Chondrocyte (in vitro differentiated cells): Measurements from ENCODE around the gene CNOT6L. TPM values are rescaled to one million over a fixed set of nuclear protein-coding genes. Genes with fewer than 3 reads are reported as not detected.

Source experiments
- DNase-seq: peaks from one replicate; pipeline ENCODE4 v3.0.0; 2021; ENCODE audit warnings: mixed read lengths, low spot score
- H3K27ac Mint-ChIP-seq: one replicate; pipeline ENCODE4 v1.8.0; 2021; ENCODE audit warnings: mild to moderate bottlenecking, moderate library complexity, mixed read lengths; ENCODE audit not compliant: unreplicated experiment
- H3K27me3 Mint-ChIP-seq: 2 replicates; pipeline ENCODE4 v1.8.0; 2021; ENCODE audit warnings: low read depth, mixed read lengths
- H3K36me3 Mint-ChIP-seq: 2 replicates; pipeline ENCODE4 v1.8.0; 2021; ENCODE audit warnings: low read depth, mixed read lengths
- H3K4me1 Mint-ChIP-seq: 2 replicates; pipeline ENCODE4 v1.8.0; 2021; ENCODE audit warnings: low read depth, mild to moderate bottlenecking, mixed read lengths
- H3K4me3 Mint-ChIP-seq: one replicate; pipeline ENCODE4 v1.8.0; 2021; ENCODE audit warnings: mild to moderate bottlenecking, moderate library complexity, mixed read lengths; ENCODE audit not compliant: unreplicated experiment
- H3K9me3 Mint-ChIP-seq: 2 replicates; pipeline ENCODE4 v1.8.0; 2021; ENCODE audit warnings: low read depth, mixed read lengths
- total RNA-seq: library from RNA; stranded (reverse); gene quantifications from 3 replicates; pipeline ENCODE4 v1.2.1, GENCODE V29; 2021
- TF ChIP-seq, protein P1 (sequence below): fragments of 200-600 bp; sonication (generic); IDR thresholded peaks from 2 replicates; pipeline ENCODE4 v1.5.0; 2021; ENCODE audit warnings: antibody characterized with exemption, mild to moderate bottlenecking, moderate library complexity

Gene CNOT6L
- total RNA-seq, 1 donor from 2014 or later = 25.5 TPM

DNA sequence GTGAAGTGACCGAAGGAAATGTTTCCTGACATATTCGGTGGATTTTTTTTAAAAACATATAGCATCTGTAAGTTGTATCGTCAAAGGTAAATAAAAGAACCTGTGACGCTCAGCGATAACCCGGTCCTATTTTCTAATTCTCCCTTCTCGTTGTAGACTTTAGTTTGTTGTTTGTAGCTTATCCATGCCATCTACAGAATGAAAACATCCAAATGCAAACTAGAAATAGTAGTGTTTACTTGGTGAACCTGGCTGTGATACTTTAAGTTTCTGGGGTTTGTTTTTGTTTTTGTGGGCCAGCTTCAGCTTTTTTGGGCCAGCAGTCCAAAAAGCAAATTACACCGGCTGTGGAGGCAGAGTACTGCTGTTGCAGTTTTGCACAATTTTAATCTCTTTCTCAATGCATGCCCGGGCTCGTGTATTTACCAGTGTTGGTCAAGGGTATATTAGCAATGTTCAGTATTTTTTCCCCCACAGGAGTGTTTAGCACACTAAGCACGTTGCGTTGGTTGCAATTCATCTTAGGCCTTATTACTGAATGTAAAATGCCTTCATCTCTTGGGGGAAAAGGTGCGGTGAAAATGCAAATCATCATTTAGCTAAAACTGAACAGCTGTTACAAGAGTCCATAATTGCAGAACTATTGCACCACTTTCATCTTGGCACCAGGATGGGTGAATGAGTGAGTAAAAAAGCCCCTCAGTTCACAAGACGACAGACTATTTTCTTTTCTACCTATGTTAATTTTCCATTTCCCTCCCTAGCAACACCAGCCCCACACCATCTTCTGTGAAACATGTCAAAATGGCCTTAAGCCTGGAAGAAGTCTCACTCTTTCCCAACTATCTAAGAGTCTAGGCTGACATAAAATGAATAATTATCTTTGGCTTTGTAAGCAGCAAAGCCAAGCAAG lies 1.7 kb upstream of the CNOT6L start:
- peak overlapping the region; percentile 95 for H3K27ac Mint-ChIP-seq
- H3K9me3 Mint-ChIP-seq = no peaks in the 10 kb centered on the region
- peaks cover 24% of the 10 kb centered on the region for H3K4me1 Mint-ChIP-seq
- peak overlapping the region; percentile 95 for H3K4me3 Mint-ChIP-seq
- TF ChIP-seq, protein P1, sequence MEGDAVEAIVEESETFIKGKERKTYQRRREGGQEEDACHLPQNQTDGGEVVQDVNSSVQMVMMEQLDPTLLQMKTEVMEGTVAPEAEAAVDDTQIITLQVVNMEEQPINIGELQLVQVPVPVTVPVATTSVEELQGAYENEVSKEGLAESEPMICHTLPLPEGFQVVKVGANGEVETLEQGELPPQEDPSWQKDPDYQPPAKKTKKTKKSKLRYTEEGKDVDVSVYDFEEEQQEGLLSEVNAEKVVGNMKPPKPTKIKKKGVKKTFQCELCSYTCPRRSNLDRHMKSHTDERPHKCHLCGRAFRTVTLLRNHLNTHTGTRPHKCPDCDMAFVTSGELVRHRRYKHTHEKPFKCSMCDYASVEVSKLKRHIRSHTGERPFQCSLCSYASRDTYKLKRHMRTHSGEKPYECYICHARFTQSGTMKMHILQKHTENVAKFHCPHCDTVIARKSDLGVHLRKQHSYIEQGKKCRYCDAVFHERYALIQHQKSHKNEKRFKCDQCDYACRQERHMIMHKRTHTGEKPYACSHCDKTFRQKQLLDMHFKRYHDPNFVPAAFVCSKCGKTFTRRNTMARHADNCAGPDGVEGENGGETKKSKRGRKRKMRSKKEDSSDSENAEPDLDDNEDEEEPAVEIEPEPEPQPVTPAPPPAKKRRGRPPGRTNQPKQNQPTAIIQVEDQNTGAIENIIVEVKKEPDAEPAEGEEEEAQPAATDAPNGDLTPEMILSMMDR = no peak
- peaks cover 2% of the 10 kb centered on the region for H3K36me3 Mint-ChIP-seq
- DNase-seq = no peak
- H3K27me3 Mint-ChIP-seq = peaks cover 2% of the 10 kb centered on the region

DNA sequence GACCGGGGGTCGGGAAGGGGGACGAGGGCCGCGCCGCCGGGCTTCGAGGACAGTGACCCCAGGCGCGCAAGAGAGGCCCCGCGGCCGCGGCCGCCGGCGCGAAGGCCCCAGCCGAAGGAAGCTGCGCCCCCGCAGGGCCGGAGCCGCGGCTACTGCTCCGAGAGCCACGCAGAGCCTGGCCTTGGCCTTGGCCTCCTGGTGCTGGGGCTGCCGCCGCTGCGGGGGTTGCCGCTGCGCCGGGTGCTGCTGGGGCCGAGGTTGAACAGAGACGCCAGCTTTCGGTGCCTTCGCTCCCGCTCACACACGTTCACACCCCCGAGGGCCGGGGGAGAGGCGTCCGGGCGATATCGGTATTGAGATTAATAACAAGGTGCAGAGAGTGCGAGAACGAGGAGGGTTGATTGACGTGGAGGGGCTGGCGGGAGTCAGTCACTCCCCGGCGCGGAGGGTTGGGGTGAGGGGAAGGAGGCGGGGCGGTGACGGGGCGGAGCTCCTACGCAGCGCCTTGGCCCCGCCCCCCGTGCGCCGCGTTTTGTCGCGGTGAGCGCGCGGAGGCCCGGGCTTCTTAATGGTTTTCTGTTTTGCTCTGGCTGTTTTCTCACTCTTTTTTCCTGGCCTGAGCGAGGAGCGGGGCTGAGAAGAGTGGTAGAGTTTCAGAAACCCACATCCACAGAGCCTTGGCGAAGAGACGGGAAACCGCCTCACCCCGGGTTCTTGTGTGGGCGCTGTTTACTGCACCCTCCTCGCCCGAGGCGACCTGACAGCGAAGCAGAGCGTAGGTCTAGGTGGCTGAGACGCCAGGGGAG lies 878 bp upstream of the CNOT6L start:
- DNase-seq = peak; percentile 94
- Mint-ChIP-seq H3K4me3 (peak overlapping the region; percentile 95), H3K27me3 (no peaks in the 10 kb centered on the region)

DNA sequence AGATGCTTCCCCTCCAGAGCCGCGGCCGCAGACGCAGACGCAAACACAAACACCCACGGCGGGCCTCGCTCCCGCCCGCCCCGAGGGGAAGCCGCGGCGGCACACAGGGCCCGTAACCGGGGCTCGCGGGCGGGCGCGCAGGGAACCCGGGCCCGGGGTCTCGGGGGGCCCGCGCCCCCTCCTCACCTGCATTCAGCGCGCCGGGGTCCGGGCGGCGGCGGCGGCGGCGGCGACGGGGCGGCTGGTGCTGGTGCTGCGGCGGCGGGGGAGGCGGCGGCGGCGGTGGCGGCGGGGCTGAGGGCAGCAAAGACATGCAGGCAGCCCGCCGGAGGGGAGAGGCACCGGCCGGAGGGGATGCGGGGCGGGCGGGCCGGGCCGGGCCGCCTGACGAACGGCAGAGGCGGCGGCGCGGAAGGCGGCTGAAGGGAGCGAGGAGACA lies 255 bp upstream of the CNOT6L start:
- TF ChIP-seq, protein P1 = no peak
- Mint-ChIP-seq H3K4me3 (peak overlapping the region; percentile 100), H3K36me3 (peaks cover 2% of the 10 kb centered on the region), H3K27me3 (no peaks in the 10 kb centered on the region), H3K27ac (peak overlapping the region; percentile 99), H3K9me3 (no peaks in the 10 kb centered on the region), H3K4me1 (peaks cover 31% of the 10 kb centered on the region)
- no peak for DNase-seq

More for the DNA sequence above, 878 bp upstream of the CNOT6L start:
- peaks cover 30% of the 10 kb centered on the region for H3K4me1 Mint-ChIP-seq
- H3K36me3 Mint-ChIP-seq = peaks cover 2% of the 10 kb centered on the region
- H3K9me3 Mint-ChIP-seq = no peaks in the 10 kb centered on the region
- peak overlapping the region; percentile 95 for H3K27ac Mint-ChIP-seq
- TF ChIP-seq, protein P1 = peak; percentile 22

DNA sequence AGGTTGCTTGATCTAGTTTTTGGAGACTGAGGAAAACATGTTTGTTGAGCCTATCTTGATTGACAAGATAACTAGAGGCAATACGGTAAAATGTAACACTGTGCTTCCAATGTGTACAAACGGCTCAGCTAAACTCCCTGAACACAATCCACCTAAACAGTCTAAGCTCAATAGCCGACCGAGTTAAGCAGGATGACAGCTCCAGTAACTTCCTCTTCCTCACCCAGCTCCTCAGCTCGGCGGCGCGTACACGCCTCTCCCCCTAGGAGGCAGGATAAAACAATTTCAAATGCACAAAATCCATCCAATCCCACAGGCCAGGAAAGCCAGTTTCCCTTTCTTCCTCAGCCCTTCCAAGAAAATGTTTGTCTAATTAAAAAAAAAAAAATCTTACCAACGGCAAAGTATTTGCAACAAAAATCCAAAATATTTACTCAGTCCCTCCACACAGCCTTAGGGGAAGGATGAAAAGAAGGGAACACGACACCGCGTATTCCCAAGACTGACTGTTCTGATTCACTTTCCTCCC lies 1.0 kb downstream of the CNOT6L start:
- H3K36me3 Mint-ChIP-seq = peaks cover 2% of the 10 kb centered on the region
- TF ChIP-seq, protein P1 = peak; percentile 80
- H3K4me1 Mint-ChIP-seq = peaks cover 31% of the 10 kb centered on the region
- no peaks in the 10 kb centered on the region for H3K27me3 Mint-ChIP-seq
- H3K27ac Mint-ChIP-seq = peak overlapping the region; percentile 96
- H3K9me3 Mint-ChIP-seq = no peaks in the 10 kb centered on the region
- no peak for DNase-seq
- peak overlapping the region; percentile 82 for H3K4me3 Mint-ChIP-seq
